Measurements from ENCODE around the gene HPCAL1. TPM values are rescaled to one million over a fixed set of nuclear protein-coding genes. Genes with fewer than 3 reads are reported as not detected.

HPCAL1 gene
- total RNA-seq, 1 donor from 2014 or later = 12.3 TPM

GRCh38 chr2:10344105-10345066 is 41.7 kb downstream of the HPCAL1 start:
- H3K27ac Mint-ChIP-seq (ENCODE audit: unreplicated experiment) = no peak overlapping the region
- H3K4me3 Mint-ChIP-seq (ENCODE audit: unreplicated experiment) = no peak overlapping the region
- peak overlapping the region; percentile 48 for H3K4me2 ChIP-seq (ENCODE audit: low read length)
- H3K36me3 Mint-ChIP-seq (ENCODE audit: low read depth, unreplicated experiment) = no peaks in the 10 kb centered on the region
- FAIRE-seq = no peak
- H3K79me2 ChIP-seq (ENCODE audit: insufficient read depth, low read length) = peaks cover 53% of the 10 kb centered on the region
- no peak overlapping the region for H3K27ac ChIP-seq (ENCODE audit: low read depth, low read length)
- H3K9me3 Mint-ChIP-seq (ENCODE audit: unreplicated experiment) = no peaks in the 10 kb centered on the region
- H3K4me1 ChIP-seq (ENCODE audit: insufficient read depth, low read length) = peaks cover 19% of the 10 kb centered on the region
- H4K20me1 ChIP-seq (ENCODE audit: insufficient read depth, low read length) = peaks cover 58% of the 10 kb centered on the region
- H3K4me1 Mint-ChIP-seq (ENCODE audit: low read depth, unreplicated experiment) = peaks cover 25% of the 10 kb centered on the region
- H3K27me3 Mint-ChIP-seq (ENCODE audit: low read depth, unreplicated experiment) = peaks cover 5% of the 10 kb centered on the region
- H2AFZ ChIP-seq (ENCODE audit: low read depth, low read length) = no peak overlapping the region
- H3K27me3 ChIP-seq (ENCODE audit: insufficient read depth, low read length) = no peaks in the 10 kb centered on the region
- peak overlapping the region; percentile 48 for H3K9ac ChIP-seq (ENCODE audit: low read length)
- DNase-seq (ENCODE audit: low read depth) = no peak
- TF ChIP-seq CTCF (IDR thresholded peaks at IDR 0.05; ENCODE audit: insufficient read depth, low read depth, low read length) = no peak
- no peak for TF ChIP-seq EZH2 (IDR thresholded peaks at IDR 0.05; ENCODE audit: insufficient read depth, low read length)
- H3K4me3 ChIP-seq (ENCODE audit: insufficient read depth, low read depth, low read length) = no peak overlapping the region
- H3K9me3 ChIP-seq (ENCODE audit: insufficient read depth, low read depth, low read length) = no peaks in the 10 kb centered on the region
- H3K36me3 ChIP-seq (ENCODE audit: insufficient read depth, low read length) = no peaks in the 10 kb centered on the region

GRCh38 chr2:10345126-10345525 is 42.4 kb downstream of the HPCAL1 start:
- peaks cover 19% of the 10 kb centered on the region for H3K4me1 ChIP-seq (ENCODE audit: insufficient read depth, low read length)
- peaks cover 46% of the 10 kb centered on the region for H3K79me2 ChIP-seq (ENCODE audit: insufficient read depth, low read length)
- Mint-ChIP-seq H3K36me3 (ENCODE audit: low read depth, unreplicated experiment) (no peaks in the 10 kb centered on the region), H3K4me3 (ENCODE audit: unreplicated experiment) (no peak overlapping the region), H3K4me1 (ENCODE audit: low read depth, unreplicated experiment) (peaks cover 25% of the 10 kb centered on the region), H3K9me3 (ENCODE audit: unreplicated experiment) (no peaks in the 10 kb centered on the region), H3K27me3 (ENCODE audit: low read depth, unreplicated experiment) (peaks cover 5% of the 10 kb centered on the region), H3K27ac (ENCODE audit: unreplicated experiment) (no peak overlapping the region)
- H3K9ac ChIP-seq (ENCODE audit: low read length) = peak overlapping the region; percentile 48
- H3K9me3 ChIP-seq (ENCODE audit: insufficient read depth, low read depth, low read length) = no peaks in the 10 kb centered on the region
- no peak for FAIRE-seq
- H3K36me3 ChIP-seq (ENCODE audit: insufficient read depth, low read length) = no peaks in the 10 kb centered on the region
- H3K27me3 ChIP-seq (ENCODE audit: insufficient read depth, low read length) = no peaks in the 10 kb centered on the region
- peak overlapping the region; percentile 48 for H3K4me2 ChIP-seq (ENCODE audit: low read length)
- H2AFZ ChIP-seq (ENCODE audit: low read depth, low read length) = no peak overlapping the region
- DNase-seq (ENCODE audit: low read depth) = no peak
- no peak overlapping the region for H3K27ac ChIP-seq (ENCODE audit: low read depth, low read length)
- TF ChIP-seq CTCF (IDR thresholded peaks at IDR 0.05; ENCODE audit: insufficient read depth, low read depth, low read length) = no peak
- no peak for TF ChIP-seq EZH2 (IDR thresholded peaks at IDR 0.05; ENCODE audit: insufficient read depth, low read length)
- H4K20me1 ChIP-seq (ENCODE audit: insufficient read depth, low read length) = peaks cover 53% of the 10 kb centered on the region
- no peak overlapping the region for H3K4me3 ChIP-seq (ENCODE audit: insufficient read depth, low read depth, low read length)

- no peak for FAIRE-seq
- no peaks in the 10 kb centered on the region for H3K27me3 ChIP-seq (ENCODE audit: insufficient read depth, low read length)
- H3K4me1 Mint-ChIP-seq (ENCODE audit: low read depth, unreplicated experiment) = peaks cover 25% of the 10 kb centered on the region
- H3K4me3 Mint-ChIP-seq (ENCODE audit: unreplicated experiment) = no peak overlapping the region
- no peak for DNase-seq (ENCODE audit: low read depth)
- H3K36me3 Mint-ChIP-seq (ENCODE audit: low read depth, unreplicated experiment) = no peaks in the 10 kb centered on the region
- H3K36me3 ChIP-seq (ENCODE audit: insufficient read depth, low read length) = no peaks in the 10 kb centered on the region
- H3K4me1 ChIP-seq (ENCODE audit: insufficient read depth, low read length) = peaks cover 19% of the 10 kb centered on the region
- H3K27ac Mint-ChIP-seq (ENCODE audit: unreplicated experiment) = peak overlapping the region; percentile 42
- TF ChIP-seq CTCF (IDR thresholded peaks at IDR 0.05; ENCODE audit: insufficient read depth, low read depth, low read length) (no peak), EZH2 (IDR thresholded peaks at IDR 0.05; ENCODE audit: insufficient read depth, low read length) (no peak)
- H4K20me1 ChIP-seq (ENCODE audit: insufficient read depth, low read length) = peaks cover 46% of the 10 kb centered on the region
- H3K4me3 ChIP-seq (ENCODE audit: insufficient read depth, low read depth, low read length) = no peak overlapping the region
- peaks cover 44% of the 10 kb centered on the region for H3K79me2 ChIP-seq (ENCODE audit: insufficient read depth, low read length)
- peaks cover 5% of the 10 kb centered on the region for H3K27me3 Mint-ChIP-seq (ENCODE audit: low read depth, unreplicated experiment)
- H3K9me3 ChIP-seq (ENCODE audit: insufficient read depth, low read depth, low read length) = no peaks in the 10 kb centered on the region
- H3K9me3 Mint-ChIP-seq (ENCODE audit: unreplicated experiment) = no peaks in the 10 kb centered on the region
- no peak overlapping the region for H2AFZ ChIP-seq (ENCODE audit: low read depth, low read length)
- no peak overlapping the region for H3K27ac ChIP-seq (ENCODE audit: low read depth, low read length)
- no peak overlapping the region for H3K9ac ChIP-seq (ENCODE audit: low read length)
- no peak overlapping the region for H3K4me2 ChIP-seq (ENCODE audit: low read length)
Observed at GRCh38 chr2:10345813-10346212, 43.1 kb downstream of the HPCAL1 start.
